Transverse colon (tissue), 4 donors: Measurements from ENCODE around the gene OLFML2B. TPM values are rescaled to one million over a fixed set of nuclear protein-coding genes. Genes with fewer than 3 reads are reported as not detected.

ENCODE experiments used
- DNase-seq: peaks from one replicate; pipeline ENCODE4 v3.0.0-alpha.2; 2019
- H3K27ac ChIP-seq, 4 donors: fragments of 200-600 bp; sonication (generic); 2 replicates each; pipeline ENCODE4 v1.5.1; 2016 to 2018; ENCODE audit warnings: inconsistent platforms in 4 of 4
- H3K27me3 ChIP-seq: fragments of 200-600 bp; sonication (generic); 2 replicates; pipeline ENCODE4 v1.5.1; 2017; ENCODE audit warnings: inconsistent platforms
- H3K36me3 ChIP-seq, 4 donors: fragments of 200-600 bp; sonication (generic); 2 replicates each; pipeline ENCODE4 v1.5.1; 2017 to 2019; ENCODE audit warnings: inconsistent platforms in 4 of 4
- H3K4me1 ChIP-seq, 4 donors: fragments of 200-600 bp; sonication (generic); 2 replicates each; pipeline ENCODE4 v1.5.1; 2017 to 2020; ENCODE audit warnings: inconsistent platforms in 4 of 4
- H3K4me3 ChIP-seq, 4 donors: fragments of 200-600 bp; sonication (generic); 1 replicate in 1 of 4; 2 replicates in 3 of 4; pipeline versions ENCODE4 v1.5.1 to v1.6.1; 2017 to 2019; ENCODE audit warnings: inconsistent platforms in 4 of 4
- H3K9me3 ChIP-seq, 2 donors: fragments of 200-600 bp; sonication (generic); 2 replicates each; pipeline ENCODE4 v1.5.1; 2017 to 2019; ENCODE audit warnings: inconsistent platforms in 2 of 2
- EP300 ChIP-seq: sonication (generic); formaldehyde crosslinking; IDR thresholded peaks from one replicate; pipeline ENCODE4 v1.6.1; 2017; ENCODE audit warnings: antibody characterized with exemption, low read depth
- POLR2A ChIP-seq: fragments of 450-650 bp; IDR thresholded peaks from one replicate; pipeline ENCODE4 v1.6.1; 2016; ENCODE audit warnings: antibody characterized with exemption, mild to moderate bottlenecking, moderate library complexity
- POLR2AphosphoS5 ChIP-seq, 3 donors: sonication (generic); formaldehyde crosslinking; IDR thresholded peaks; one replicate each; pipeline ENCODE4 v1.6.1; 2016; ENCODE audit warnings: antibody characterized with exemption in 3 of 3
- WGBS, 2 donors: methylation state at CpG; one replicate each; pipeline ENCODE4 v1.1.5; 2018; ENCODE audit warnings: low coverage in 1 of 2; 5-methylcytosine and 5-hydroxymethylcytosine counted together
- in situ Hi-C, 4 donors: fragments of 200-750 bp; cut with MboI; loops; one replicate each; pipeline versions ENCODE4 v1.15.0 to v1.15.1; 2017; ENCODE audit warnings: low sequenced_read_pairs in 3 of 4, low pct_ligation_motif_present in 1 of 4, low pct_unique_long_range_greater_than_20kb in 1 of 4
- intact Hi-C: fragments of 100-400 bp; cut with DNase I; formaldehyde crosslinking; loops from one replicate; pipeline ENCODE4 v1.15.1; 2023; ENCODE audit warnings: low total_unique reads
- total RNA-seq, 4 donors: library from RNA; depleted of rRNA; stranded (reverse); fragments of >200 nt; gene quantifications; one replicate each; pipeline ENCODE4 v1.1.0, GENCODE V29; 2016
- TF ChIP-seq, protein P1 (sequence below), 5 experiments: fragments of 200-600 bp in 3 of 5; fragments of 450-650 bp in 2 of 5; sonication (generic) in 3 of 5; IDR thresholded peaks; 1 replicate in 2 of 5; 2 replicates in 3 of 5; pipeline ENCODE4 v1.5.1; 2016 to 2017; ENCODE audit warnings: antibody characterized with exemption in 5 of 5, inconsistent platforms in 3 of 5, mild to moderate bottlenecking in 2 of 5, moderate library complexity in 1 of 5

OLFML2B gene
- 1 to 10 TPM; 1.6 to 5.2 (median 3.7) TPM for total RNA-seq

DNA sequence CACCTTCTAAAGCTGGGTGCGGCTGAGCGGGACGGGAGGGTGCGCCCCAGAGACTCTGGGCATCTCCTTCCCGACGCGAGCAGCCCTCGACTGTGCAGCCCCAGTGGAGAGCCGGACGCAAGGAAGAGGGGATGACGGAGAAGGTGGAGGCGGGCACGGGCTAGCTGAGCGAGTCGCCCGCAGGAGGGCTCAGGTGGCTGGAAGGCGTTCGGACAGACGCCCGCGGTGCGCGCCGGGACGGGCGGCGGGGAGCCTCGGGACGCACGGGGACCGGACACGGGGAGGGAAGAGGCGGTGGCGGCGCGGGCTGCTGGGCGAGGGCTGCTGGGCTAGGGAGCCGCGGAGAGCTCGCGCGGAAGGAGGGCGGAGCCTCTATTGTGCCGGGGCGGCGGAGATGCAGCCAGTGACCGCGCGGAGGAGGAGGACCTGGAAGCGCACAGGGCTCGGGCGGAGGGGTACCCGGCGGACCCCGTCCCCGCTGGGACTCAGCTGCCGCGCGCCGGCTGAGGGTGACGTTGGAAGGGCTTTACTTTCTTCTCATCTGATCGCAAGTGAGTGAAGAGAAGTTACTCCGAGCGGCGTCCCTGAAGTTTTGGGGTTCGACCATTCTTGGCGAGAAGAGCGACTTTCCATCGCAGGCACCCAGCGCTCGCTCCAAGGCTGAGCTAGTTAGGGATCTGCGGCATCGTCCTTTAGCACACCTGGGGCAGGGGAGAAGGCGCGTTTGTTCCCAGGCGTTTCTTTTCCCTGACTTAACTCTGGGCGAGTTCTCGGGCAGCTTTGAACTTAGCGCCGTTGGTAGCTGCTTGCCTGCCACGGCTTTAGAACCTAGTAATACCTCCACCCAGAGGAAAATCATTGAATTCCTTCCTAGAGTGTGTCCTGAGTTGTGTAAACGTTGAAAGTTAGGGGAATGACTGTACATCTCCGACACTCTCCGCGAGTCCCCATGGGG, at the start of gene OLFML2B:
OLFML2B (minus strand) TSS at position 323 of the 955 bp plus-strand sequence. CDS start 439 bp downstream, outside the sequence.
- Histone ChIP-seq H3K27ac (peak within 1 kb of the TSS; percentile 30 to 84 (median 68)), H3K4me1 (peaks cover 3 to 20% (median 14%) of the 10 kb centered on the region in 4 donors), H3K9me3 (no peaks in the 10 kb centered on the region), H3K36me3 (no peaks in the 10 kb centered on the region), H3K4me3 (peak within 1 kb of the TSS; percentile 37 to 64 (median 54)), H3K27me3 (peaks cover 21% of the 10 kb centered on the region)
- peak in 1 of 3 donors; percentile 12 for TF ChIP-seq POLR2AphosphoS5 (IDR thresholded peaks at IDR 0.05)
- no peak for TF ChIP-seq EP300
- peak; percentile 25 for TF ChIP-seq POLR2A
- TF ChIP-seq, protein P1, sequence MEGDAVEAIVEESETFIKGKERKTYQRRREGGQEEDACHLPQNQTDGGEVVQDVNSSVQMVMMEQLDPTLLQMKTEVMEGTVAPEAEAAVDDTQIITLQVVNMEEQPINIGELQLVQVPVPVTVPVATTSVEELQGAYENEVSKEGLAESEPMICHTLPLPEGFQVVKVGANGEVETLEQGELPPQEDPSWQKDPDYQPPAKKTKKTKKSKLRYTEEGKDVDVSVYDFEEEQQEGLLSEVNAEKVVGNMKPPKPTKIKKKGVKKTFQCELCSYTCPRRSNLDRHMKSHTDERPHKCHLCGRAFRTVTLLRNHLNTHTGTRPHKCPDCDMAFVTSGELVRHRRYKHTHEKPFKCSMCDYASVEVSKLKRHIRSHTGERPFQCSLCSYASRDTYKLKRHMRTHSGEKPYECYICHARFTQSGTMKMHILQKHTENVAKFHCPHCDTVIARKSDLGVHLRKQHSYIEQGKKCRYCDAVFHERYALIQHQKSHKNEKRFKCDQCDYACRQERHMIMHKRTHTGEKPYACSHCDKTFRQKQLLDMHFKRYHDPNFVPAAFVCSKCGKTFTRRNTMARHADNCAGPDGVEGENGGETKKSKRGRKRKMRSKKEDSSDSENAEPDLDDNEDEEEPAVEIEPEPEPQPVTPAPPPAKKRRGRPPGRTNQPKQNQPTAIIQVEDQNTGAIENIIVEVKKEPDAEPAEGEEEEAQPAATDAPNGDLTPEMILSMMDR (IDR thresholded peaks at IDR 0.05): no peak
- WGBS, 2 donors: 1% methylated on average over 78 of the region's 85 CpGs; no CpG with 5 or more reads in 1 of the 2 donors
- in situ Hi-C loops: loop anchor here in 1 of 4 donors (10.0 kb wide), 1 partner anchor 229 kb away; no protein-coding TSS in a partner anchor
- peak; percentile 60 for DNase-seq
- intact Hi-C loops: loop anchor here (10.0 kb wide), 1 partner anchor 139 kb away; no protein-coding TSS in a partner anchor

DNA sequence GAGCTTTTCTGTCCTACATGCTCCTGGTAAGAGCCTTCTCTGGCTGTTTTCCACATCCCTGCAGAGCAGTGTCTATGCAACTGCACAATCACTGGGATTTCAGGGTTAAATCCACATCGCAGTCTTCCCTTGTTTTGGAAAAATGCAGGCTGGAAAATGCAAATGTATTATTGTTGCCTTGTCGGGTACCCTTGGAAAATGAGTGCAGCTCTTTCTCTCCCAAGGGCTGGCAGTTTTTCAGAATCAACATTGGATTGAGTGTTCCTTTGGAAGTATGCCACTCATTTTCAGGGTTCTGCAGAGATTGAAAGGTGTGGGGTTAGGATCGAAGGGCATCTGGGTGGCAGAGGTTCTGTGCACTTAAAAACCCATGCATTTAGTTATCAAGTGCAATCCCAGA, 49.1 kb upstream of the OLFML2B start:
- Histone ChIP-seq H3K27me3 (peaks cover 6% of the 10 kb centered on the region), H3K27ac (no peak overlapping the region), H3K36me3 (no peaks in the 10 kb centered on the region), H3K4me1 (peaks cover 0 to 30% (median 10%) of the 10 kb centered on the region in 4 donors), H3K4me3 (no peak overlapping the region), H3K9me3 (no peaks in the 10 kb centered on the region)
- intact Hi-C loops: no loop called here
- no peak for DNase-seq
- 23 to 50% methylated on average over 2 to 3 of the region's 3 CpGs for WGBS, 2 donors
- in situ Hi-C loops: no loop called here
- TF ChIP-seq, protein P1 (IDR thresholded peaks at IDR 0.05): no peak
- TF ChIP-seq POLR2AphosphoS5 (IDR thresholded peaks at IDR 0.05) (no peak), POLR2A (no peak), EP300 (no peak)

DNA sequence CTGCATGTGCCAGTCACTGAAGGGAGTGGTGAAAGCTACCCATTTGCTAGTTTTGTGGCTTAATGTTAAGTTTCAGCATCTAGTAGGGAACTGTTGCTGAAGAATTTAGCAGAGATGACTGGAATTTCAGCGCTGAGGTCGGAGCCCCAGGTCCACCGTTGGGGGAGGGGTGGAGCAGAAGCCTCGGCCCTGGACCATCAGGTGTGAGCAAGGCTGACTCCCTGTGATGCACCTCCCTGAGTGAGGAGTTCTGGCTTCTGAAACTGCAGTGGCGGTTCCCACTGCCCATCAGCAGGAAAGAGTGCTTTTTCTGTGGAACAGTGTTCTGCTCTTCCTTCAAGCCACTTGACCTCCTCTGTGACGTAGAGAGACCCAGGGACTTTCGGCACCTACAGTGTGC, 47.2 kb upstream of the OLFML2B start:
- TF ChIP-seq EP300: no peak
- no peak for TF ChIP-seq POLR2AphosphoS5 (IDR thresholded peaks at IDR 0.05)
- TF ChIP-seq, protein P1 (IDR thresholded peaks at IDR 0.05): no peak
- TF ChIP-seq POLR2A: no peak
- peak overlapping the region; percentile 78 to 93 (median 91) for H3K27ac ChIP-seq
- no peaks in the 10 kb centered on the region for H3K36me3 ChIP-seq
- intact Hi-C loops: no loop called here
- in situ Hi-C loops: no loop called here
- H3K4me1 ChIP-seq: peaks cover 0 to 30% (median 10%) of the 10 kb centered on the region in 4 donors
- H3K9me3 ChIP-seq: no peaks in the 10 kb centered on the region
- H3K4me3 ChIP-seq: peak overlapping the region in 3 of 4 donors; percentile 77 to 93 (median 82)
- 0 to 24% methylated on average over 1 to 7 of the region's 7 CpGs for WGBS, 2 donors
- peaks cover 6% of the 10 kb centered on the region for H3K27me3 ChIP-seq
- DNase-seq: peak; percentile 25

DNA sequence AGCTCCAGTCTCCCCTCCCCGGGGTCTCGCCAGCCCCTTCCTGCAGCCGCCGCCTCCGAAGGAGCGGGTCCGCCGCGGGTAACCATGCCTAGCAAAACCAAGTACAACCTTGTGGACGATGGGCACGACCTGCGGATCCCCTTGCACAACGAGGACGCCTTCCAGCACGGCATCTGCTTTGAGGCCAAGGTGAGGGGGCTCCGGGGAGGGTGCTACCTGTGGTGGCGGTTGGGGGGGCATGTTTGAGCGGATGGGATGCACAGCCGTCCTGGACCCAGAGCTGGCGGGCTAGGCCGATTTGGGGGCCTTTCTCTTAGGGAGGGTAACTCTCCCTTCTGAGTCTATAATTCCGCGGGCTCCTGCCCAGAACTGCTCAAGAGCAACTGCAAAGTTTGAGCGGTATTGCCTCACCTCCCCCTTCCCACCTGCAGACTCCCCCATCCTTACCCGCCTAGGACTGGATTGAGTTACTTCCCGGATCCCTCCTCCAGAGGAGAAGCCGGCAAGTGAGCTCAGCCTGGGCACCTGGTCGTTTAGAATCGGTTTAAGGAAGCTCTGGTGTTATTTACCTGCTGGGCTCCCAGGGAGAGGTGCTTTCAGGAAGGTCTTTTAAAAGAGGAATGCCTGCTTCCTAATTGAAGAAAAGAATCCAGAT, 46.6 kb upstream of the OLFML2B start:
- Histone ChIP-seq H3K4me3 (peak overlapping the region; percentile 60 to 93 (median 80)), H3K4me1 (peaks cover 0 to 30% (median 10%) of the 10 kb centered on the region in 4 donors), H3K27ac (peak overlapping the region; percentile 78 to 93 (median 91)), H3K9me3 (no peaks in the 10 kb centered on the region), H3K36me3 (no peaks in the 10 kb centered on the region), H3K27me3 (peaks cover 6% of the 10 kb centered on the region)
- WGBS, 2 donors: 2% methylated on average over 27 of the region's 29 CpGs; no CpG with 5 or more reads in 1 of the 2 donors
- DNase-seq: peak; percentile 66
- TF ChIP-seq POLR2AphosphoS5 (IDR thresholded peaks at IDR 0.05) (peak in 1 of 3 donors; percentile 45), POLR2A (peak; percentile 48)
- TF ChIP-seq, protein P1 (IDR thresholded peaks at IDR 0.05): no peak
- intact Hi-C loops: no loop called here
- in situ Hi-C loops: no loop called here
